RWPE1 (cell line): ENCODE measurements around the gene LMCD1.
A peak's percentile ranks its signal among the peaks of the same experiment; 100 is the strongest.

Experiments
- CTCF ChIA-PET: fragments of 350-600 bp; sonication (Branson Sonifier 250); formaldehyde crosslinking; extraction: SDS; loops from one replicate; lab custom pipeline; 2021; lab: Yijun Ruan, JAX
- POLR2A ChIA-PET: fragments of 400-600 bp; formaldehyde crosslinking; extraction: SDS; loops from one replicate; lab custom pipeline; 2020; ENCODE audit warnings: antibody characterized with exemption; ENCODE audit not compliant: low non-redundant PET; lab: Yijun Ruan, JAX
- DNase-seq: peaks from one replicate; pipeline ENCODE4 v3.0.0; 2012; ENCODE audit warnings: low spot score
- H3K27ac ChIP-seq: fragments of 450-650 bp; 2 replicates; pipeline ENCODE4 v1.5.1; 2017
- TF ChIP-seq, protein P1 (sequence below): fragments of 450-650 bp; conservative IDR thresholded peaks from 2 replicates; pipeline ENCODE4 v1.5.1; 2017; ENCODE audit warnings: low read depth, mild to moderate bottlenecking

LMCD1 gene

DNA sequence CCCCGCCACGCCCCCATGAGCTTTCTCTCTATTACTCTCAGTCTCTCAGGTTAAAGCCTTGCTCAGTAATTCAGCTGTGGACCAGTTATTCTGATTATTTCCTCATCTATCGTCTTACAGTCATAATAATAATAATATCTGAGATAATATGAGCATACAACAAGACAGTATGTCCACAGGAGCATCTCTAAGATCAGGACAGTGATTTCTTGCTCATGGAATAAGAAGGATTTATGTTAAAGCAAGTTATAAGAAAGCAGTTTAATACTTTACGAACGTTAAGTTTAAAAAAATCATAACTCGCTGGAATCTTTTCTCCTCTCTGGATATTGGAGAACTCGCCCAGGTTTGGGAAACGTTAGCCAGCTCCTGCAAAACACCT is 643 bp upstream of the LMCD1 start:
- peak overlapping the region; percentile 82 for H3K27ac ChIP-seq
- POLR2A ChIA-PET: no interaction called here
- CTCF ChIA-PET: no interaction called here
- TF ChIP-seq, protein P1, sequence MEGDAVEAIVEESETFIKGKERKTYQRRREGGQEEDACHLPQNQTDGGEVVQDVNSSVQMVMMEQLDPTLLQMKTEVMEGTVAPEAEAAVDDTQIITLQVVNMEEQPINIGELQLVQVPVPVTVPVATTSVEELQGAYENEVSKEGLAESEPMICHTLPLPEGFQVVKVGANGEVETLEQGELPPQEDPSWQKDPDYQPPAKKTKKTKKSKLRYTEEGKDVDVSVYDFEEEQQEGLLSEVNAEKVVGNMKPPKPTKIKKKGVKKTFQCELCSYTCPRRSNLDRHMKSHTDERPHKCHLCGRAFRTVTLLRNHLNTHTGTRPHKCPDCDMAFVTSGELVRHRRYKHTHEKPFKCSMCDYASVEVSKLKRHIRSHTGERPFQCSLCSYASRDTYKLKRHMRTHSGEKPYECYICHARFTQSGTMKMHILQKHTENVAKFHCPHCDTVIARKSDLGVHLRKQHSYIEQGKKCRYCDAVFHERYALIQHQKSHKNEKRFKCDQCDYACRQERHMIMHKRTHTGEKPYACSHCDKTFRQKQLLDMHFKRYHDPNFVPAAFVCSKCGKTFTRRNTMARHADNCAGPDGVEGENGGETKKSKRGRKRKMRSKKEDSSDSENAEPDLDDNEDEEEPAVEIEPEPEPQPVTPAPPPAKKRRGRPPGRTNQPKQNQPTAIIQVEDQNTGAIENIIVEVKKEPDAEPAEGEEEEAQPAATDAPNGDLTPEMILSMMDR: no peak
- no peak for DNase-seq

DNA sequence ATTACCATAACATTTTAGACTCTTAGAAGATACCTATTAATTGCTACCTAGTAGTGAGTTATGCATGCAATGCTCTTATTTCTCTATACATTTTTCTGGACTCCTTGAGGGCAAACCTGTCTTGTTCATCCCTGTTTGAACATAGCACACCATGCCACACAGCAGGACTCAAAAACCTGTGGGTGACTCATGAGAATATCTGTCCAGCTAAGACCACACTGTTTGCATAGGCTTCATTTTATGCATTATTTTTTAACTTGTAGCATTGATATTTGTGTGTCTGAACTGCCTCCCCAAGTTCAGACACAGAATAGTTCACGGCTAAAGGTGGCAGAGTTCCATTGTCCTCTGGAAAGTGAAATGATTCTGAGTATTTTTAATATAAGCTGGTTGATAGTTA is 1.8 kb downstream of the LMCD1 start:
- H3K27ac ChIP-seq: no peak overlapping the region
- DNase-seq: no peak
- ChIA-PET POLR2A (no interaction called here), CTCF (interaction anchor here (0.6 kb wide), 1 partner anchor 456 kb away, joined by 4 read pairs; no protein-coding TSS in a partner anchor)
- TF ChIP-seq, protein P1: no peak

DNA sequence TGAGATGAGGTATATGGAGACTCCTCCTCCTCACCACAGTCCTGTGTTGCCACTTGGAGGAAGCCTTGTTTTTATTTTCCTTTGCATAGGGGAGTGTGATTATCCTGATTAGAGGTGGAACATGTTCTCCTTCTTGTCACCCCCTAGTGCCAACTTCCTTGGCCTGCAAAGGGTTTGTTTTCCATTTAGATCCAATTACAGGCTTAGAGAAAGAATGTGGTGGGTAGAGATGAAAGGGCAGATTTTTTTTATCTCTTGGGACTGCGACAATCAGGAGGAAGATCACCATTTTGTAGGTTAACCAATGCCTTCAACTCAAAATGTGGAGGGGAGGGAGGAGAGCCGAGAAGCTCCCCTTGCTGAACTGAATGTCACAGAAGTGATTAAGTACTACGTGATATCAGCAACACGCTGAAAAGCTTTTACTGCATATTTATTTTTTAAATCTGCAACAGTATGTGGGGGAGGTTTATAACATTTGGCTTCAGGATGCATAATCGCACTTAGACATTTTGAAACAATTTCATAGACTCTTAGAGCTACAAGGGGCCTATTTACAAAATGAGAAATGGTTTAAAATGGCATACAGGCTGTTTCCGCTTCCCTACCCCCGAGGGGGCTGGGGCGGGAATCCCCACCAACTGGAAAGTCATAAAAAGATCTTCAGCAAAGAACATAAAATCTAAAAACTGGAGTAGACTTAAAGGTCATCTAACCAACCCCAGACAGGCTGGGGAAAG is 2.4 kb downstream of the LMCD1 start:
- no peak for DNase-seq
- ChIA-PET CTCF (interaction anchor here (0.6 kb wide), 1 partner anchor 455 kb away, joined by 4 read pairs; no protein-coding TSS in a partner anchor), POLR2A (no interaction called here)
- no peak overlapping the region for H3K27ac ChIP-seq
- TF ChIP-seq, protein P1: no peak

DNA sequence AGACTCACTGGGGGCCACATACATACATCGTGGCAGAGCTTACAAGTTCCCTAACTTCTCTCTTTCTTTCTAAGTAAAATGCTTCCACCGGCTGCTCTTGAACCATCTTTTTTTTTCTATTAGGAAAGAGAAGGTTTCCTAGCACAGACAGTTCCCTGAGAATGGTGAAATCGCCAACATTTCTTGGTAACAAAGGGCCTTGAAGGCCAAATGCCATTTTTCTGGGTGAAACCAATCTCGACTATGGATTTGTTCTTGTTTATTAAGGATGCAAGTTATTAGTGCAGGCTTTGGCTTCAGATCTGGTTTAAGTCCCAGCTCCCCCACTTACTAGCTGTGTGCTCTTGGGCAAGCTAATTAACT is 3.0 kb downstream of the LMCD1 start:
- ChIA-PET POLR2A (no interaction called here), CTCF (no interaction called here)
- H3K27ac ChIP-seq: no peak overlapping the region
- TF ChIP-seq, protein P1: no peak
- DNase-seq: no peak

DNA sequence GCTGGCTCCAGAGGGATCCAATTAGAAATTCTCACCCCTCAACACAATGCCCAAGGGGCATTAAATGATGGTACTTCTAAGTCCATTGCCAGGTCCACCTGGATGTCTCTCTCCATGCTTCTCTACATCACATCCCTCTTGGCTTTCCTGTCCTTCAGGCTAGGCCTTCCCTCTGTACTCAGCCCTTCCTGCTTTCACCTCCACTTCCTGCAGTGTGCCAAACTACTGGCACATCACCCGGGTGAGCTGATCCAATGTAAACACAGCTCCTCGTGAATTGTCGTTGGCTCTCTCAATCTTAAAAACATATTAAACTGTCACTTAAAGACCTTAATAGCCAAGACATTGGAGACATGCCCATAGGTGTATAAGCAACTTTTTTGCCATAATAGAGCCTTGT is 4.0 kb downstream of the LMCD1 start:
- CTCF ChIA-PET: no interaction called here
- no peak for DNase-seq
- TF ChIP-seq, protein P1: no peak
- POLR2A ChIA-PET: no interaction called here
- H3K27ac ChIP-seq: no peak overlapping the region

DNA sequence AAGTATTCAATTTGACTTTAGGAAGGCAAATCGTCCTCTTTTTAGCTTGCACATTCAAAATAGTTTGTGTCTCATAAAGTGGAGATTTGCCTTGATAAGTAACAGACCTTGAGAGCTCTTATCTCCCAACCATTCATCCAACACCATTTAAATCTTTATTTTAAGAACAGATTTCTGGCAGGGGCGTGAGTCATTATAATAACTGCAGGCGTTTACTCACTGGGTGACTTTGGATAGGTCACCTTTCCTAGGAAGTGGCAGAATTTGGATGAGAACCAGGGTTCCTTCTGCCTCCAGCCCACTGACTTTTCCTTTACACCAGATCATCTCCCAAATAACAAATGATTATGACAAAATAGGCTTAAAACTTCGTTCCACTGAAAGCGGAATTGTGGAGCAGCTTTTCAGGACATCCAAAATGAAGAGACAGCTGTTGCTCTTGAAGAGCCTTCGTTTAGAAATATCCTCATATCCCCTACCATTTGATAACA is 5.0 kb downstream of the LMCD1 start:
- DNase-seq: no peak
- ChIA-PET POLR2A (no interaction called here), CTCF (no interaction called here)
- TF ChIP-seq, protein P1: no peak
- no peak overlapping the region for H3K27ac ChIP-seq
